ENCODE data around the gene TMEM30B. TPM values are rescaled to one million over a fixed set of nuclear protein-coding genes. Genes with fewer than 3 reads are reported as not detected.
A peak's percentile ranks its signal among the peaks of the same experiment; 100 is the strongest.

TMEM30B gene
- total RNA-seq, 6 experiments from 2014 or later = 4.5 to 10.0 (median 6.7) TPM

GRCh38 chr14:61254808-61255526, 26.2 kb downstream of the TMEM30B start:
- ATAC-seq = no peak
- Histone ChIP-seq H3K36me3 (no peaks in the 10 kb centered on the region), H3K4me3 (no peak overlapping the region), H3K9me3 (no peaks in the 10 kb centered on the region), H3K4me1 (no peaks in the 10 kb centered on the region), H3K27ac (no peak overlapping the region), H3K27me3 (no peaks in the 10 kb centered on the region)
- WGBS (ENCODE audit: insufficient coverage, low coverage, low lambda C conversion rate, missing lambda C conversion rate) = 73% methylated on average over 7 of the region's 8 CpGs
- intact Hi-C loops (cut with DNase I) = no loop called here
- no peak for TF ChIP-seq POLR2A (IDR thresholded peaks at IDR 0.05)
- TF ChIP-seq, protein P1, sequence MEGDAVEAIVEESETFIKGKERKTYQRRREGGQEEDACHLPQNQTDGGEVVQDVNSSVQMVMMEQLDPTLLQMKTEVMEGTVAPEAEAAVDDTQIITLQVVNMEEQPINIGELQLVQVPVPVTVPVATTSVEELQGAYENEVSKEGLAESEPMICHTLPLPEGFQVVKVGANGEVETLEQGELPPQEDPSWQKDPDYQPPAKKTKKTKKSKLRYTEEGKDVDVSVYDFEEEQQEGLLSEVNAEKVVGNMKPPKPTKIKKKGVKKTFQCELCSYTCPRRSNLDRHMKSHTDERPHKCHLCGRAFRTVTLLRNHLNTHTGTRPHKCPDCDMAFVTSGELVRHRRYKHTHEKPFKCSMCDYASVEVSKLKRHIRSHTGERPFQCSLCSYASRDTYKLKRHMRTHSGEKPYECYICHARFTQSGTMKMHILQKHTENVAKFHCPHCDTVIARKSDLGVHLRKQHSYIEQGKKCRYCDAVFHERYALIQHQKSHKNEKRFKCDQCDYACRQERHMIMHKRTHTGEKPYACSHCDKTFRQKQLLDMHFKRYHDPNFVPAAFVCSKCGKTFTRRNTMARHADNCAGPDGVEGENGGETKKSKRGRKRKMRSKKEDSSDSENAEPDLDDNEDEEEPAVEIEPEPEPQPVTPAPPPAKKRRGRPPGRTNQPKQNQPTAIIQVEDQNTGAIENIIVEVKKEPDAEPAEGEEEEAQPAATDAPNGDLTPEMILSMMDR (IDR thresholded peaks at IDR 0.05) = no peak
- DNase-seq = no peak

DNA sequence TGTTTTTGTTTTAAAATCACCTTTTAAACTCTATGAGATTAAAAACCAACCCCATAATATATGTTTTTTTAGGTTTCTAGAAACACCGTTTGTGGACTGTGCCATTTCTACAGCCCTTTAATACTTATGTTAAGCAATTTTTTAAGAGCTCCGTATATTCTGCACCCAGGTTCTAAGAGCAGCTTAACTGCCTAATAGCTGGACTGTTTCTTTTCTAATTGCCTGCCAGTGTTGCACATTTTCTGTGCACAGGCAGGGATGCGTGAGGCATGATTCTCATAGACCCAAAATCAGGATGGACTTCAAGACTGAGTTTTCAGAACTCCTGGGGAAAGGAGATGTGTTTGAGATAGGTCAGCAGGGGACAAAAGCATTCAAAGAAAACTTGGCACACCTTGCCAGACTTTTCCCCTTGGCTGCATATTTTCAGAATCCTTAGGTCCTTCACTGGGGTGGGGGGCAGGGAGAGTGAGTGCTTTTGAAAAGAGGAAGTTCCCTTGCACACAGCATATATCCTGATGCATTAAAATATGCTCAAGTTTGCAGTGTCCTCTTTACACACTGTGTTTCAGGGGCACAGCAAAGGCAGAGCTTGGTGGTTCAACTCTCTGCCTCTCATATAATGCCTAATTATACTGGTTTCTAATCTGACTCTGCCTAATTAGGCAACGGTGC, 27.9 kb downstream of the TMEM30B start:
- ATAC-seq = no peak

GRCh38 chr14:61252369-61253063, 28.6 kb downstream of the TMEM30B start:
- H3K36me3 ChIP-seq = no peaks in the 10 kb centered on the region
- no peak for TF ChIP-seq POLR2A (IDR thresholded peaks at IDR 0.05)
- TF ChIP-seq, protein P1 (IDR thresholded peaks at IDR 0.05) = peak; percentile 83 to 86 (median 84)
- intact Hi-C loops (cut with DNase I) = no loop called here
- 7% methylated on average over 7 of the region's 7 CpGs for WGBS (ENCODE audit: insufficient coverage, low coverage, low lambda C conversion rate, missing lambda C conversion rate)
- no peaks in the 10 kb centered on the region for H3K9me3 ChIP-seq
- no peaks in the 10 kb centered on the region for H3K27me3 ChIP-seq
- no peaks in the 10 kb centered on the region for H3K4me1 ChIP-seq
- no peak overlapping the region for H3K27ac ChIP-seq
- ATAC-seq (peak; percentile 99 to 100 (median 100)), DNase-seq (peak; percentile 47 to 78 (median 65))
- no peak overlapping the region for H3K4me3 ChIP-seq

More for the DNA sequence above, 27.9 kb downstream of the TMEM30B start:
- Histone ChIP-seq H3K27ac (no peak overlapping the region), H3K4me1 (no peaks in the 10 kb centered on the region), H3K36me3 (no peaks in the 10 kb centered on the region), H3K4me3 (no peak overlapping the region), H3K9me3 (no peaks in the 10 kb centered on the region), H3K27me3 (no peaks in the 10 kb centered on the region)
- no peak for DNase-seq
- TF ChIP-seq, protein P1 (IDR thresholded peaks at IDR 0.05) = no peak
- TF ChIP-seq POLR2A (IDR thresholded peaks at IDR 0.05) = no peak
- 42% methylated on average over 4 of the region's 4 CpGs for WGBS (ENCODE audit: insufficient coverage, low coverage, low lambda C conversion rate, missing lambda C conversion rate)
- intact Hi-C loops (cut with DNase I) = no loop called here

GRCh38 chr14:61250063-61250462, 31.1 kb downstream of the TMEM30B start:
- no peak for TF ChIP-seq POLR2A (IDR thresholded peaks at IDR 0.05)
- TF ChIP-seq, protein P1 (IDR thresholded peaks at IDR 0.05) = no peak
- Histone ChIP-seq H3K4me1 (no peaks in the 10 kb centered on the region), H3K36me3 (no peaks in the 10 kb centered on the region), H3K4me3 (no peak overlapping the region), H3K27me3 (no peaks in the 10 kb centered on the region), H3K27ac (no peak overlapping the region), H3K9me3 (no peaks in the 10 kb centered on the region)
- 79% methylated on average over 9 of the region's 9 CpGs for WGBS (ENCODE audit: insufficient coverage, low coverage, low lambda C conversion rate, missing lambda C conversion rate)
- intact Hi-C loops (cut with DNase I) = no loop called here
- ATAC-seq (no peak), DNase-seq (no peak)

Data from right lobe of liver (tissue), 6 donors.